Stimulated activated CD4-positive, alpha-beta T cell treated with anti-CD3 and anti-CD28 coated beads, TNF-alpha, amount 100 ng/mL, for 24 hours (primary cell): ENCODE data around the gene ABL1.

Experiments
- DNase-seq, 3 experiments: peaks; one replicate each; pipeline ENCODE4 v3.0.0-alpha.2; 2020; ENCODE audit warnings: low read depth in 3 of 3

Gene ABL1

GRCh38 chr9:130872093-130872492 is 37.0 kb downstream of the ABL1 start:
- DNase-seq, result no peak

GRCh38 chr9:130872508-130872907 is 37.5 kb downstream of the ABL1 start:
- DNase-seq, result no peak

GRCh38 chr9:130872912-130873503 is 38.0 kb downstream of the ABL1 start:
- no peak for DNase-seq

- no peak for DNase-seq
Measured at GRCh38 chr9:130873966-130874365, 38.9 kb downstream of the ABL1 start.

- no peak for DNase-seq
Measured at GRCh38 chr9:130874783-130875182, 39.7 kb downstream of the ABL1 start.

- no peak for DNase-seq
Measured at GRCh38 chr9:130877300-130877699, 42.2 kb downstream of the ABL1 start.

GRCh38 chr9:130878295-130878694 is 43.2 kb downstream of the ABL1 start:
- DNase-seq, result no peak

- DNase-seq, result no peak
Measured at GRCh38 chr9:130879863-130880411, 44.9 kb downstream of the ABL1 start.

GRCh38 chr9:130880599-130881220 is 45.7 kb downstream of the ABL1 start:
- no peak for DNase-seq

GRCh38 chr9:130881516-130881915 is 46.5 kb downstream of the ABL1 start:
- no peak for DNase-seq

- DNase-seq, result no peak
Measured at GRCh38 chr9:130882696-130883225, 47.7 kb downstream of the ABL1 start.

GRCh38 chr9:130883479-130883878 is 48.4 kb downstream of the ABL1 start:
- DNase-seq, result no peak

GRCh38 chr9:130884111-130884531 is 49.1 kb downstream of the ABL1 start:
- DNase-seq, result no peak

- no peak for DNase-seq
Measured at GRCh38 chr9:130884542-130885483, 49.8 kb downstream of the ABL1 start.

- no peak for DNase-seq
Measured at GRCh38 chr9:130885484-130886375, 50.7 kb downstream of the ABL1 start.

GRCh38 chr9:130886981-130887380 is 51.9 kb downstream of the ABL1 start:
- no peak for DNase-seq

GRCh38 chr9:130887494-130888144 is 52.6 kb downstream of the ABL1 start:
- DNase-seq, result no peak

- no peak for DNase-seq
Measured at GRCh38 chr9:130888146-130888885, 53.3 kb downstream of the ABL1 start.

GRCh38 chr9:130890124-130890523 is 55.1 kb downstream of the ABL1 start:
- DNase-seq, result no peak
